ENCODE data around the gene TLK2.
"Not testable (repeated sequence)": the region's sequence is repeated elsewhere in the genome, so short reads cannot be mapped to it uniquely, and the experiment has no call there.

The TLK2 gene

GRCh38 chr17:62611292-62611691, 132.7 kb downstream of the TLK2 start:
- H3K36me3 ChIP-seq (ENCODE audit: control insufficient read depth, insufficient read depth, low read length) = peaks cover 12% of the 10 kb centered on the region

GRCh38 chr17:62611728-62612127, 133.1 kb downstream of the TLK2 start:
- TF ChIP-seq CTCF (IDR thresholded peaks at IDR 0.05; ENCODE audit: insufficient read depth, low read length, poor library complexity, severe bottlenecking) = no peak
- peaks cover 12% of the 10 kb centered on the region for H3K36me3 ChIP-seq (ENCODE audit: control insufficient read depth, insufficient read depth, low read length)
- no peak for DNase-seq (ENCODE audit: extremely low read depth, insufficient read length)
- H3K4me3 ChIP-seq (replicated peaks; ENCODE audit: low read depth, low read length) = no peak overlapping the region
- H3K27me3 ChIP-seq (replicated peaks; ENCODE audit: control insufficient read depth, insufficient read depth, low read length) = no peaks in the 10 kb centered on the region

More at GRCh38 chr17:62611292-62611691, 132.7 kb downstream of the TLK2 start:
- Histone ChIP-seq H3K27me3 (replicated peaks; ENCODE audit: control insufficient read depth, insufficient read depth, low read length) (no peaks in the 10 kb centered on the region), H3K4me3 (replicated peaks; ENCODE audit: low read depth, low read length) (no peak overlapping the region)
- TF ChIP-seq CTCF (IDR thresholded peaks at IDR 0.05; ENCODE audit: insufficient read depth, low read length, poor library complexity, severe bottlenecking) = no peak
- no peak for DNase-seq (ENCODE audit: extremely low read depth, insufficient read length)

GRCh38 chr17:62612289-62612688, 133.7 kb downstream of the TLK2 start:
- H3K27me3 ChIP-seq (replicated peaks; ENCODE audit: control insufficient read depth, insufficient read depth, low read length); DNase-seq (ENCODE audit: extremely low read depth, insufficient read length); H3K4me3 ChIP-seq (replicated peaks; ENCODE audit: low read depth, low read length): not testable (repeated sequence)
- peaks cover 13% of the 10 kb centered on the region for H3K36me3 ChIP-seq (ENCODE audit: control insufficient read depth, insufficient read depth, low read length)

GRCh38 chr17:62613095-62613494, 134.5 kb downstream of the TLK2 start:
- H3K4me3 ChIP-seq (replicated peaks; ENCODE audit: low read depth, low read length); H3K27me3 ChIP-seq (replicated peaks; ENCODE audit: control insufficient read depth, insufficient read depth, low read length); DNase-seq (ENCODE audit: extremely low read depth, insufficient read length): not testable (repeated sequence)
- peaks cover 15% of the 10 kb centered on the region for H3K36me3 ChIP-seq (ENCODE audit: control insufficient read depth, insufficient read depth, low read length)

- peaks cover 10% of the 10 kb centered on the region for H3K36me3 ChIP-seq (ENCODE audit: control insufficient read depth, insufficient read depth, low read length)
- no peak for TF ChIP-seq CTCF (IDR thresholded peaks at IDR 0.05; ENCODE audit: insufficient read depth, low read length, poor library complexity, severe bottlenecking)
- no peak for DNase-seq (ENCODE audit: extremely low read depth, insufficient read length)
- no peak overlapping the region for H3K4me3 ChIP-seq (replicated peaks; ENCODE audit: low read depth, low read length)
- H3K27me3 ChIP-seq (replicated peaks; ENCODE audit: control insufficient read depth, insufficient read depth, low read length) = no peaks in the 10 kb centered on the region
Observed at GRCh38 chr17:62614142-62614541, 135.5 kb downstream of the TLK2 start.

- no peak for DNase-seq (ENCODE audit: extremely low read depth, insufficient read length)
- no peak for TF ChIP-seq CTCF (IDR thresholded peaks at IDR 0.05; ENCODE audit: insufficient read depth, low read length, poor library complexity, severe bottlenecking)
- peaks cover 10% of the 10 kb centered on the region for H3K36me3 ChIP-seq (ENCODE audit: control insufficient read depth, insufficient read depth, low read length)
Observed at GRCh38 chr17:62615503-62615902, 136.9 kb downstream of the TLK2 start.

More at GRCh38 chr17:62615503-62615902, 136.9 kb downstream of the TLK2 start:
- Histone ChIP-seq H3K4me3 (replicated peaks; ENCODE audit: low read depth, low read length) (no peak overlapping the region), H3K27me3 (replicated peaks; ENCODE audit: control insufficient read depth, insufficient read depth, low read length) (no peaks in the 10 kb centered on the region)
